ENCODE measurements around the gene CATSPERE. TPM values are rescaled to one million over a fixed set of nuclear protein-coding genes. Genes with fewer than 3 reads are reported as not detected.
"Not testable (repeated sequence)": the region's sequence is repeated elsewhere in the genome, so short reads cannot be mapped to it uniquely, and the experiment has no call there.

CATSPERE gene
- total RNA-seq, 4 donors from 2014 or later = 0.45 to 1.4 (median 0.55) TPM

- 37% methylated on average over 4 of the region's 4 CpGs for WGBS
- Histone ChIP-seq H3K9me3 (no peaks in the 10 kb centered on the region), H3K4me1 (no peaks in the 10 kb centered on the region), H3K4me3 (no peak overlapping the region), H3K27me3 (no peaks in the 10 kb centered on the region), H3K36me3 (no peaks in the 10 kb centered on the region), H3K27ac (no peak overlapping the region)
- no peak for TF ChIP-seq POLR2AphosphoS5 (IDR thresholded peaks at IDR 0.05)
- no peak for TF ChIP-seq CTCF (IDR thresholded peaks at IDR 0.05)
- TF ChIP-seq POLR2A (IDR thresholded peaks at IDR 0.05) = no peak
- no peak for TF ChIP-seq EP300 (IDR thresholded peaks at IDR 0.05)
- DNase-seq (ENCODE audit: low spot score in 2 of 2) = no peak
These were observed 212.0 kb downstream of the CATSPERE start for GRCh38 chr1:244672946-244673682.

GRCh38 chr1:244674446-244674845, 213.4 kb downstream of the CATSPERE start:
- Histone ChIP-seq H3K4me1 (no peaks in the 10 kb centered on the region), H3K27ac (no peak overlapping the region), H3K4me3 (no peak overlapping the region), H3K9me3 (no peaks in the 10 kb centered on the region), H3K27me3 (no peaks in the 10 kb centered on the region), H3K36me3 (no peaks in the 10 kb centered on the region)
- no peak for DNase-seq (ENCODE audit: low spot score in 2 of 2)
- TF ChIP-seq POLR2AphosphoS5 (IDR thresholded peaks at IDR 0.05) = no peak
- no peak for TF ChIP-seq POLR2A (IDR thresholded peaks at IDR 0.05)
- no peak for TF ChIP-seq CTCF (IDR thresholded peaks at IDR 0.05)
- TF ChIP-seq EP300 (IDR thresholded peaks at IDR 0.05) = no peak
- WGBS = 69% methylated on average over 4 of the region's 4 CpGs

GRCh38 chr1:244675167-244675566, 214.1 kb downstream of the CATSPERE start:
- no peak for TF ChIP-seq EP300 (IDR thresholded peaks at IDR 0.05)
- no peak for TF ChIP-seq POLR2AphosphoS5 (IDR thresholded peaks at IDR 0.05)
- TF ChIP-seq CTCF (IDR thresholded peaks at IDR 0.05) = no peak
- TF ChIP-seq POLR2A (IDR thresholded peaks at IDR 0.05) = no peak

GRCh38 chr1:244678697-244679096, 217.6 kb downstream of the CATSPERE start:
- H3K4me1 ChIP-seq = no peaks in the 10 kb centered on the region
- DNase-seq (ENCODE audit: low spot score in 2 of 2) = no peak
- no peaks in the 10 kb centered on the region for H3K9me3 ChIP-seq
- no peaks in the 10 kb centered on the region for H3K27me3 ChIP-seq
- H3K4me3 ChIP-seq = no peak overlapping the region
- no peaks in the 10 kb centered on the region for H3K36me3 ChIP-seq
- H3K27ac ChIP-seq = no peak overlapping the region
- WGBS = 66% methylated on average over 6 of the region's 6 CpGs
- TF ChIP-seq POLR2A (IDR thresholded peaks at IDR 0.05) = no peak
- no peak for TF ChIP-seq EP300 (IDR thresholded peaks at IDR 0.05)
- no peak for TF ChIP-seq CTCF (IDR thresholded peaks at IDR 0.05)
- TF ChIP-seq POLR2AphosphoS5 (IDR thresholded peaks at IDR 0.05) = no peak

More at GRCh38 chr1:244675167-244675566, 214.1 kb downstream of the CATSPERE start:
- no peaks in the 10 kb centered on the region for H3K4me1 ChIP-seq
- H3K27ac ChIP-seq = no peak overlapping the region
- DNase-seq (ENCODE audit: low spot score in 2 of 2) = no peak
- no peak overlapping the region for H3K4me3 ChIP-seq
- WGBS = 88% methylated on average over 2 of the region's 2 CpGs
- no peaks in the 10 kb centered on the region for H3K27me3 ChIP-seq
- no peaks in the 10 kb centered on the region for H3K36me3 ChIP-seq
- no peaks in the 10 kb centered on the region for H3K9me3 ChIP-seq

GRCh38 chr1:244680667-244681066, 219.6 kb downstream of the CATSPERE start:
- Histone ChIP-seq H3K9me3 (no peaks in the 10 kb centered on the region), H3K27me3 (no peaks in the 10 kb centered on the region), H3K4me1 (no peaks in the 10 kb centered on the region), H3K27ac (no peak overlapping the region), H3K36me3 (no peaks in the 10 kb centered on the region), H3K4me3 (no peak overlapping the region)
- TF ChIP-seq EP300 (IDR thresholded peaks at IDR 0.05) (no peak), POLR2A (IDR thresholded peaks at IDR 0.05) (no peak), POLR2AphosphoS5 (IDR thresholded peaks at IDR 0.05) (no peak), CTCF (IDR thresholded peaks at IDR 0.05) (no peak)
- DNase-seq (ENCODE audit: low spot score in 2 of 2) = no peak
- WGBS = 71% methylated on average over 1 of the region's 1 CpG

- not testable (repeated sequence) for H3K27me3 ChIP-seq; H3K36me3 ChIP-seq; H3K4me1 ChIP-seq; H3K4me3 ChIP-seq; H3K9me3 ChIP-seq; H3K27ac ChIP-seq; DNase-seq (ENCODE audit: low spot score in 2 of 2)
- 97% methylated on average over 4 of the region's 4 CpGs for WGBS
These were observed 221.0 kb downstream of the CATSPERE start for GRCh38 chr1:244682087-244682486.
